Effector memory CD8-positive, alpha-beta T cell (primary cell): Measurements from ENCODE around the gene TCN2.
"Not testable (repeated sequence)": the region's sequence is repeated elsewhere in the genome, so short reads cannot be mapped to it uniquely, and the experiment has no call there.

Experiments used
- ATAC-seq: fragments of 150-1000 bp; cut with Tn5 transposase; replicated peaks from 2 replicates; pipeline ENCODE4 v1.10.0; 2021; ENCODE audit warnings: mild to moderate bottlenecking, moderate library complexity
- DNase-seq, 3 experiments: peaks; one replicate each; pipeline ENCODE4 v3.0.0; 2021
- H3K27ac Mint-ChIP-seq, 2 donors: one replicate each; pipeline ENCODE4 v1.8.0; 2022; ENCODE audit warnings: mild to moderate bottlenecking in 2 of 2, mixed read lengths in 2 of 2, moderate library complexity in 2 of 2
- H3K27me3 Mint-ChIP-seq, 2 donors: one replicate each; pipeline ENCODE4 v1.8.0; 2022; ENCODE audit warnings: mixed read lengths in 2 of 2
- H3K36me3 Mint-ChIP-seq: one replicate; pipeline ENCODE4 v1.8.0; 2022; ENCODE audit warnings: mild to moderate bottlenecking, moderate library complexity, mixed read lengths; ENCODE audit not compliant: insufficient read depth
- H3K4me1 Mint-ChIP-seq, 2 donors: one replicate each; pipeline ENCODE4 v1.8.0; 2022; ENCODE audit warnings: low read depth in 2 of 2, mixed read lengths in 2 of 2
- H3K4me3 Mint-ChIP-seq, 2 donors: one replicate each; pipeline ENCODE4 v1.8.0; 2022; ENCODE audit warnings: mild to moderate bottlenecking in 2 of 2, mixed read lengths in 2 of 2, moderate library complexity in 2 of 2
- H3K9me3 Mint-ChIP-seq, 2 donors: one replicate each; pipeline ENCODE4 v1.8.0; 2022; ENCODE audit warnings: mixed read lengths in 2 of 2

TCN2 gene

DNA sequence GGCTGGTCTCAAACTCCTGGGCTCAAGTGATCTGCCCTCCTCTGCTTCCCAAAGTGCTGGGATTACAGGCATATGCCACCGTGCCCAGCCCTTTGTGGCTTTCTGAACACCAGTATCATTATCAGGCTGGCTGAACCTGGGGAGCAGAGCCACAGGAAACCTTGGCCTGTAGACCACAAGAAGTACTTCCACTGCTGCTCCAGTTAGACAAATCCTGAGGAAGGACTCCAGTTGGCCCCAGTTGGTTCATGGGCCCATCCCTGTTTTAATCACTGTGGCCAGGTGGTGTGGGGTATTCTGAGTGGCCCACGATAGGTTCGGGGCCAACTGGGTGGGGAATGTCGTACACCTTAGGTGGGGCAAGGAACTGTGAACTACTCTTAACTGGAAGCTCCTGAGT, 66.2 kb downstream of the TCN2 start:
- Mint-ChIP-seq H3K27me3 (peaks cover 0 to 14% of the 10 kb centered on the region in 2 donors), H3K4me1 (peaks cover 5% of the 10 kb centered on the region in 2 donors), H3K27ac (no peak overlapping the region), H3K4me3 (no peak overlapping the region), H3K9me3 (no peaks in the 10 kb centered on the region), H3K36me3 (peaks cover 4% of the 10 kb centered on the region)
- ATAC-seq (no peak), DNase-seq (no peak)

DNA sequence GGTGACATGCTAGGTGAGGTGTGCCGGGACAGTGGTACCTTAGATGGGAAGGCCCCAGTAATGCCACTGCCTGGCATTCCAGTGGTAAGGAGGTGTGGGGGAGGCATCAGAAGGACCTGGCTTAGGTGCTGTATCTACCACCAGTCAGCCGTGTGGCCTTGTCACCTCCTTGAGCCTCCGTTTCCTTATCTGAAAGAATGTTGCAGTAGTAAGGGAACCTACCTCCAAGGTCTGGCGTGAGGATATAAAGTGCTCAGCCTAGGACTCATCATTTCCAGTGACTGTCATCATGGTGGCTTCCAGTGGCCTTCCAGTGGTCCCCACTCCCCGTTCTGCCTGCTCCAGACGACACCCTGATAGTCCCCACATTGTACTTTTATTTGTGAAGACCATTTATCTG, 67.5 kb downstream of the TCN2 start:
- Mint-ChIP-seq H3K27me3 (peaks cover 7 to 26% of the 10 kb centered on the region in 2 donors), H3K4me1 (no peaks in the 10 kb centered on the region)
- no peak for ATAC-seq

DNA sequence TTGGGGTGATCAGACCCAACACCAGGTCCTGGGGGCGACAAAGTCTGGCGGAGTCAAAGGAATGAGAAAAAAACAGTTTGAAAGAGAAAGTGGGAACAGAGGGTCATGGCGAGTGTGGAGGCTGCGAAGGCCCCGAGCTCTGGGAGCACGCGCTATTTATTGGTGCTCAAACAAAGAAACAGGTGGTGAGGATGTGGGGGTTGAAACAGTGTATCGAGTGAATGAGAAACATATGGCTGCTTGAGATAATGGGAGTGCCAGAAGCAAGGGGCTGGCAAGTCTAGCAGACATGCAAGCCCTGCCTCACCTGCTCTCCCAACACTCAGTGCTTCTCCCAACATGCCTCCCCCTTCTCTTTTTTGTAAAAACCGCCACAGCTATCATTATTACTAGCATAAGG, 68.5 kb downstream of the TCN2 start:
- DNase-seq (no peak), ATAC-seq (no peak)
- Mint-ChIP-seq H3K4me1 (no peaks in the 10 kb centered on the region), H3K36me3 (no peaks in the 10 kb centered on the region), H3K27me3 (peaks cover 9 to 27% of the 10 kb centered on the region in 2 donors), H3K9me3 (no peaks in the 10 kb centered on the region), H3K4me3 (no peak overlapping the region), H3K27ac (no peak overlapping the region)

More for the DNA sequence above, 67.5 kb downstream of the TCN2 start:
- H3K4me3 Mint-ChIP-seq = no peak overlapping the region
- H3K9me3 Mint-ChIP-seq = no peaks in the 10 kb centered on the region
- DNase-seq = no peak
- H3K27ac Mint-ChIP-seq = no peak overlapping the region
- no peaks in the 10 kb centered on the region for H3K36me3 Mint-ChIP-seq

DNA sequence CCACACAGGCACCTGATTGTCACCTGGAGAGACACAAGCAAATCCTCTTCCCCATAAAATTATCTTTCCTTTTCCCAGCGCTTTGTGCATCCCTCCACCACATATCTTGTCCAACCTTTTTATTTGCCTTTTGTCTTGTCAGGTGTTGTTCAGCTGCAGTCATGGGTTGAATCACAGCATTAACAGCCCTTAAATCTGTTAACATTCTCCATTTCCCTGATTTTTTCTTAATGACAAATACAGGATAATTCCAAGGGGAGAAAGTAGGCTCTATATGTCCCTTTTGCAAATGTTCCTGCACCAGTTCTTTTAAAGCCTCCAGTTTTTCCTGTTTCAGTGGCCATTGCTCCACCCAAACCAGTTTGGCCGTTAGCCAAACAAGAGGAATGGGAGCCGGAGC, 69.6 kb downstream of the TCN2 start:
- H3K9me3 Mint-ChIP-seq, DNase-seq, ATAC-seq, H3K27ac Mint-ChIP-seq, H3K4me1 Mint-ChIP-seq, H3K4me3 Mint-ChIP-seq, H3K36me3 Mint-ChIP-seq: not testable (repeated sequence)
- H3K27me3 Mint-ChIP-seq = peaks cover 9 to 27% of the 10 kb centered on the region in 2 donors
